H1 (cell line): ENCODE measurements around the gene RSL24D1. TPM values are rescaled to one million over a fixed set of nuclear protein-coding genes. Genes with fewer than 3 reads are reported as not detected.

ENCODE experiments used
- BRCA1 ChIP-seq: IDR thresholded peaks from 2 replicates; pipeline ENCODE4 v1.6.1; 2012; ENCODE audit warnings: low read depth, low read length, improper control_type of control experiment
- CEBPB ChIP-seq: IDR thresholded peaks from 2 replicates; pipeline ENCODE4 v1.6.1; 2012; ENCODE audit warnings: low read depth, low read length
- NANOG ChIP-seq: IDR thresholded peaks from 2 replicates; pipeline ENCODE4 v1.6.1; 2011; ENCODE audit warnings: low read length, low read depth, mild to moderate bottlenecking, inconsistent platforms; ENCODE audit not compliant: insufficient read depth, poor library complexity, severe bottlenecking
- POLR2AphosphoS5 ChIP-seq: IDR thresholded peaks from 2 replicates; pipeline ENCODE4 v1.6.1; 2011; ENCODE audit warnings: low read depth, low read length
- RAD21 ChIP-seq, 2 experiments: IDR thresholded peaks in 1 of 2; conservative IDR thresholded peaks in 1 of 2; 2 replicates each; pipeline ENCODE4 v1.6.1; 2011; ENCODE audit warnings: low read depth in 2 of 2, low read length in 2 of 2, improper control_type of control experiment in 1 of 2, inconsistent platforms in 1 of 2, mild to moderate bottlenecking in 1 of 2, moderate library complexity in 1 of 2
- SRF ChIP-seq: IDR thresholded peaks from 2 replicates; pipeline ENCODE4 v1.6.1; 2011; ENCODE audit warnings: mild to moderate bottlenecking, low read depth, low read length, moderate library complexity
- polyA plus RNA-seq, 7 experiments: library from polyadenylated mRNA; depleted of rRNA in 3 of 7; stranded (reverse) in 5 of 7; unstranded in 2 of 7; fragments of >200 nt in 5 of 7; fragments of 200-250 nt in 2 of 7; gene quantifications; 1 replicate in 5 of 7; 2 replicates in 1 of 7; 4 replicates in 1 of 7; pipeline versions ENCODE4 v1.2.1 to v1.2.3, GENCODE V29; 2011 to 2013; ENCODE audit warnings: missing spikeins in 2 of 7, mixed read lengths in 2 of 7
- total RNA-seq: library from RNA; stranded (reverse); fragmentation: NEBNext Ultra II Directional; extraction: Animal tissue kit (Norgen Biotek cat#: 25700); gene quantifications from 2 replicates; pipeline ENCODE4 v1.2.1, GENCODE V29; 2021
- TF ChIP-seq, protein P1 (sequence below): IDR thresholded peaks from 2 replicates; pipeline ENCODE4 v1.6.1; 2012; ENCODE audit warnings: inconsistent platforms

Gene RSL24D1
- total and polyA plus RNA-seq, 2 of the 8 experiments (the other 6 are each of a cell fraction or from before 2014, with no cell fraction given) = 45.7 to 130 TPM

DNA sequence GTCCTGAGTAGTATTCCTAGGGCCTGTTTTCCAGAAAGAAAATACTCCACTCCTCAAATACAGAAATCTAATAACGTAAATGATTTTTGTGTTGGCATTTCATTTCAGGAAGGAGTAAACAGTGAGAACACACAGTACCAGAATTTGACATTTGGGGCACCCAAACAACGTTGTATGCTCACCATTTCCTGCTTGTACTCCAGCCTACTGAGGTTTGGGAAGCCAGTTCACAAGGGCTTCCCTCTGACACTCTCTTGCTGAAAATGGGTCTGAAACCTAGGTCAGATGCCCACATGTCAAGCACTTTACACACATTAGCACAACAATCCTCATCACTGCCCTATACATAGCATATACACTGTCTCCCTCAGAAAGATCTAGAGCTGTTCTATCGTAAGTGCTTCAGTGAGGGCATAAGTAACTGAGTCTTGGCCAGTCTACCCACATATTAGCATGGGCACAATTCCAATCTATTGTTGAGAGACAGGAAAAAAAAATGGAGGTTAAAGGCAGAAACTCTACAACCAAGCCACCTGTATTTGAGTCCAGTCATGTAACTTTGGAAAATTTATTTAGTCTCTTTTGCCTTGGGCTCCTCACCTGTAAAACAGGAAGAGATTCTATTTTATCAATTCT, 43.5 kb upstream of the RSL24D1 start (continued):
- TF ChIP-seq CEBPB = no peak
- TF ChIP-seq, protein P1, sequence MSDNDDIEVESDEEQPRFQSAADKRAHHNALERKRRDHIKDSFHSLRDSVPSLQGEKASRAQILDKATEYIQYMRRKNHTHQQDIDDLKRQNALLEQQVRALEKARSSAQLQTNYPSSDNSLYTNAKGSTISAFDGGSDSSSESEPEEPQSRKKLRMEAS = no peak
- TF ChIP-seq POLR2AphosphoS5 = no peak
- no peak for TF ChIP-seq RAD21 (IDR thresholded peaks at IDR 0.05 in 1 of 2, conservative IDR thresholded peaks at IDR 0.05 in 1 of 2; ENCODE audit: low read depth in 2 of 2, low read length in 2 of 2)
- no peak for TF ChIP-seq BRCA1
- no peak for TF ChIP-seq SRF
- TF ChIP-seq NANOG = no peak
- TF ChIP-seq, all 59 proteins: peak for 0
